ENCODE results near the gene MAP2K3.
"Not testable (repeated sequence)": the region's sequence is repeated elsewhere in the genome, so short reads cannot be mapped to it uniquely, and the experiment has no call there.

Gene MAP2K3

DNA sequence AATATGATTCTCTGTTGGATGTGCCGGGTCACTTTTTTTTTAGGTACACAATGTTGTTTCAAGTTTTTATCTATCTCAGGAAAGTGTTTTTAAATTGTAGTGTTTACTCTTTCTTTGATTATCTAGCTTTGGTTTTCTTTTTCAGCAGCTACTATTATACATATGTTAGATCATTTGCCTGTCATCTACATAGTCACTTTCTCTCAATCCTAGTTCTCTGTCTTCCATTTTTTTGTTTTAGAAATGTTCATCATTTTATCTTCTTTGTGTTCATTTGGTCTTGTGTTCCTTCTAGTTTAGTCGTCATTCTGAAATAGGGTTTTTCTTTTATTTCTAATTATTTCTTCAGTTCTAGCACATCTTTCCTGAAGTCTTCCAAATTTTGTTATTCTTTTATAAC is 44.3 kb downstream of the MAP2K3 start:
- DNase-seq (ENCODE audit: low spot score): not testable (repeated sequence)

DNA sequence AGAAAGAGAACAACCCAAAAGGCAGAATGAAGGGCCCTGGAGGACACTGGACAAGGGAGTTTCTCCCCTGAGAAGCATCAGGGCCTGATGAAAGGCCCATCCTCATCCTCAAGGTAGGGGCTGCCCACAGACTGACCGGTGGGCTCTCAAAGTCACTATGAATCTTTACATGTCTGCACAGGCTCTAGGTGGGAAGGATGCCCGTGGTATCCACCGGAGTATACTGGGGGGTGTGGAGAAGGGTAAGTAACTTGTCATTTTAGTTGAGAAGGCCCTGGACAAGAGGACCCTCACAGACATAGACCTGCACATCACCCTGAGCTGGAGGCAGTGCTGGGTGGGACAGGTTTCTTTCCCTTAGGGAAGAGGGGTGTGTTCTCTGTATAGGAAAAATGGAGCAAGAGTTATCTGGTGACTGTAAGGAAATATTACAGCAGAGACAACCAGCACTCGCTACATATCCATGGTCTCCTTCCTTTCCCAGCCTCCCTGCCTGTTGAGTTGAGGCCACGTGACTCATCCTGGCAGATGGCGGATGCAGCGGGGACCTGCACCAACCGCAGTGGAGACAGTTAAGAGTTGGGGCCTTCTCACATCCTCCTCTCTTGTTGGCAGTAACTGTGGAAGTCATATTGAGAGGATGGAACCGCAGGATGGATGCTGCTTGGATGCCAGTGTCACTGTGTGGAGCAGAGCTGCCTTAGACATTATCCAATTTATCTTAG is 46.1 kb downstream of the MAP2K3 start:
- DNase-seq (ENCODE audit: low spot score): no peak

DNA sequence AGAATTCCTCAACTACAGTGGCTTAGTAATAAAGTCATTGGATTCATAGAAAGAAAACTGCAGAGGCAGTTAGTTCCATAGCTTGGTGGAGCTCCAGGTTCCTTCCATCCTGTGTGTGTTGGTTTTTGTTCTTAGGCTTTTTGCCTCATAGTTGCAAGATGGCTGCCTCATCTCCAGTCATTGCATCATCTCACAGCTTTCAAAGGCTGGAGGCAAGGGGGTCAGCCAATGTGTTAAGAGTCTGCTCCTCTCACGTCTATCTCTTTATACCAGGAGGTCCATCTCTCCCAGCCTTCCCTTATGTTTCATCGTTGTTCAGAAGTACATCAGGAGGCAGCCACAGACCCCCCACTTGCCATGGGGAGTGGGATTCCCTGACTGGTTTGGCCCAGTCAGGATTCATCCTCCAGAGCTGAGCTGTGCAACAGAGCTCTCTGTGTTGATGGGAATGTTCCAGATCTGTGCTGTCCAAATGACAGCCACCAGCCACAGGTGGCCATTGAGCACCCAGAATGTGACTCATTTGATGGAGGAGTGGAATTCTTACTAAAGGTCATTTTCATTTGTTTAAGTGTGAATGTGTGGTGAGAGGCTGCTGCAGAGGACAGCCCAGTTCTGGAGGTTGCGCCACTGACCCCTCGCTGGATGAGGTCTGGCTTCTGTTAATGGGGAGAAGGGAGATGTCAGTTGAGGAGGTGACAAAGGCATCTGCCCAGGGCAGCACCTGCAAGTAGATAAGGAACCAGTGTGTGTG is 52.2 kb downstream of the MAP2K3 start:
- DNase-seq (ENCODE audit: low spot score): not testable (repeated sequence)

DNA sequence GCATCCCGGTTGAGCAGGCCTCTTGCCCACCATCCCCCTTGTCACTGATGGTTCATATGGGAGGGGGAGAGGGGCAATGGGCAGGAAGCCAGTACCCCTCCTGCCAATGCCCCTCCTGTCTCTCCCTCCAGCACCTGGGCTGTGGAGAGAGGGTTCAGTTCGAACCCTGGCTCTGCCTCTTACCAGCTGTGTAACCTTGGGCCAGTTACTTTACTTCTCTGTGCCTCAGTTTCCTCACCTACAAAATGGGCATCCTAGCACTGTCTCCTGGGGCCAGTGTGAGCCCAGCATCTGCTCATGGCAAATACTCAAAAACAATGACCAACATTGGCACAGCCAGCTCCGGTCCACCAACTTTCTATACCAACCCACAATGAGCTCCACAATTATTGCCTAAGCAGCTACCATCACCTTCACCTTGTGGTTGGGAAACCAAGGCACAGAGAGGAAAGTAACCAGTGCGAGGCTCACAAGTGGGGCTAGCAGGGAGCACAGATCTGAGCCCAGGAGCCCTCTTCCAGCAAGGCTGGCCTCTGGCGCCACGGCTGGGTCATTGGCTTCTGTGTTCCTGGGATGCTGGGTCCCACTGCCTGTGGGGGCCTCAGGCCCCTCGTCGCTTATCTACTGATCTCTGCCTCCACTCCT is 53.6 kb downstream of the MAP2K3 start:
- not testable (repeated sequence) for DNase-seq (ENCODE audit: low spot score)

DNA sequence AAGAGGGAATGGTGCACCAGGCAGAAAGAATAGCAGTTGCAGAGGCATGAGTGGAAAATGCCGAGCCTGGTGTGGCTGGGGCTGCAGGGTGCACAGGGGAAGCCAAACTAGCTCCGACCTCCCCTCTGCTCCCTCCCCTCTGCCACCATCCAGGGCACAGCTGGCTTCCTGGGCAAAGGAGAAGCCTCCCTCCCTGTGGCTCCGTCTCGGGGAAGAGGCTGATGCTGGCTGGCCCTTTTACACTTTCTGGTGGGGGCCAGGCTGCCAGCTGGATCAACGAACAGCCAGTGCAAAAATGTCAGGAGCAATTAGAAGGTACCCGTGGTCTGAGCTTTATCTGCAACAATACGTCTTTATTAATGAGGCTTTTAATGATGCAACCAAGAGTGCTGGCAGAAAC is 54.5 kb downstream of the MAP2K3 start:
- no peak for DNase-seq (ENCODE audit: low spot score)

DNA sequence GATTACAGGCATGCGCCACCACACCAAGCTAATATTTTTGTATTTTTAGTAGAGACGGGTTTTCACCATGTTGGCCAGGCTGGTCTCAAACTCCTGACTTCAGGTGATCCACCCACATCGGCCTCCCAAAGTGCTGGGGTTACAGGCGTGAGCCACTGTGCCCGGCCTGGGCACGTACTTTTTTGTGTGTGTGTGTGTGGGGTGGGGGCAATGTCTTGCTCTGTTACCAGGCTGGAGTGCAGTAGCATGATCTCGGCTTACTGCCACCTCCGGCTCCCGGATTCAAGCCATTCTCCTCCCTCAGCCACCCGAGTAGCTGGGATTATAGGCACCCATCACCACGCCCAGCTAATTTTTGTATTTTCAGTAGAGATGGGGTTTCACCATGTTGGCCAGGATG is 55.1 kb downstream of the MAP2K3 start:
- DNase-seq (ENCODE audit: low spot score): not testable (repeated sequence)

DNA sequence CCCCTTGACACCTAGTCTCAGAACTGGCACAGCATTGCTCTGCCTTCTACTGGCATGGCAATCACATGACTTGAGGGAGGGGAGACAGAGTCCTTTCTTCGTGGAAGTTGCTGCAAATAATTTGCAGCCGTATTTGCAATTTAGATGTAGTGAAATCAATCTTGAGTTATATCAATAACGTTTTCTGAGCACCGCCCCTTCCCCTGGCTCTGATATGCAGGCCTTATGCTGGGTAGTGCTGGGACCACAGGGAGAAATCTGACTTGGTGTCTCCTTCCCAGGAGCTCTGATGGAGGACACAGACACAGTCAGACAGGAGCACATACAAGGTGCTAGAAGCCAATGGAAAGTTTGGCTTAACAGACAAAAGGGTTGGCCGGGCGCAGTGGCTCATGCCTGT is 55.9 kb downstream of the MAP2K3 start:
- not testable (repeated sequence) for DNase-seq (ENCODE audit: low spot score)

DNA sequence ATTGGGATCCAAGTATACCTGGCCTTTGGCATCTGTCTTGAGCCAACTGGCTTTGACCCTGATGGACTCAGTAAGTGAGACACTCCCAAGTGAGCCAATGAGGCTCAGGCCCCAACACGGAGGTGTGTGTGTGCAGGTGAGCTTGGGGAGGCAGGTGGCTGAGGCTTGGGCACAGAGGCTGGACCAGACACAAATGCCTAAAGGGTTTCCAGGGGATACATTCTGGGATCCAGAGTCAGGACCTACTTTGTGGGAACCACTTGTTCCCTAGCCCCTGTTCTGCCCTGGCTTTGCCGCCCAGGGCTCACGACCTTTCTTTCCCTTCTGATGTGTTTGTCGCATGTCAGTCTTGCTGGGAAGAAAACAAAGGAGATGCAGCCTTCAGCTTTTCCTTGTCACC is 56.8 kb downstream of the MAP2K3 start:
- DNase-seq (ENCODE audit: low spot score): not testable (repeated sequence)

DNA sequence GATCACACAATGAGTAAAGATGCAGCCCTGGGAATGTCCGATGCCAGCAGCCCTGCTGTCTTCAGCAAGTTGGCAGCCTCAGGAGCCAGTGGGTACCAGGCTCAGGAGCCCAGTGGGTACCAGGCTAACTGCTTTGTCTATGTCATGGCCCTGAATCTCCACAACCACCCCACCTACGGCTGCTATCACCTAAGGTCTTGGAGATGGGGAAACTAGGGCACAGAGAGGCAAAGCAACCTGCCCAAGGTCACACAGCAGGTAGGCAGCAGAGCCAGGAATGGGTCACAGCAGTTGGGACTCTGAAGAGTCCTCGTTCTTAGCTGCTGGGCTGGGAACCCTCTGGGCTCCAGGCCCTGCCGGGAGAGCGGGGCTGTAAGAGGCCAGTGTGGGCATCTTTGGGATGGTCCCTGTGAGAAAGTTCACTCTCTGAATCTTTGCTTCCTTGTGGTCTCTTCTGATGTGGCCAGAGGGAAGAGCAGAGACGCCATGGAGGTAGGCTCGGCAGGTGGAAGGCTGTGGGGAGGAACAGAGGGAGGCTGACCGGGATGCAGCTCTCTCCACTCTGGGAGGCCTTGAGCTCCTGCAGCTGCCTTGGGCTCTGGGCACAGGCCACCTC is 57.5 kb downstream of the MAP2K3 start:
- not testable (repeated sequence) for DNase-seq (ENCODE audit: low spot score)

DNA sequence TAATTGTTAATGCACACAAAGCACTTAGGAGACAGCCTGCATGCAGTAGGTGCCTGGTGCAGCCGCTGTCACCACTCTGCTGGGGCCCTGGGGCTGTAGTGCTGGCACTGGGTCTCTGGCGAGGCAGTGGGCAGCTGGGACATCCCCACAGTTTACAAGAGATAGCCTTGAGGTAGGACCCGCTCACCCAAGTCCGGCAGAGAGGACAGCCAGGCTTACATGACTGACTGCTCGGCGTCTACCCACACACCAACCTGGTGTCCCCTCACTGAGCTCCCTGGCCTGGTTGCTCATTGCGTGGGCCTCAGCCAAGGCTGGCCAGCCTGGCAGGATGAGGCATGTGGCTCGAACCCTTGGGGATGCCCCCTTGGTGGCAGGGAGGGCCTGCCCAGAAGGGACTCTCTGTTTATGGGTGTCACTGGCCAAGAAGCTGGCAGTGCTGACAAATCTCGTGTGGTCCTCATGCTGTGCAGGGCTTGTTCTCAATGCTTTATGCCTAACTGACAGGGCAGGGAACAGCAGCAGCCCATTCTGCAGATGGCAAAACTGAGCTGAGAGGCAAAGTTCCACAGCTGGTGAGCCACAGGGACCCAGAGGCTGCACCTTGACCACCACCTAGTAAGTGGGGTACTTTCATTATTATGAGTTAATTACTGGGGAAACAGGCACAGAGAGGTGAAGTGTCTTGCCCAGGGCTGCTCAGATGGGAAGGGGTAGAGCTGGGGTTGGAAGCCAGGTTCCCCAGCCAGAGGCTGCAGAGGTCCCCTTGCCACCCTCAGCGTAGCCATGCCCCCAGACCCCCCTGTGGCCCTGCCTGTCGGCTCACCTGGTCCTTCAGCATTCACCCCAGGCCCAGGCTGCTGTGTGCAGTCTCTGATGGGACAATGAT is 58.8 kb downstream of the MAP2K3 start:
- not testable (repeated sequence) for DNase-seq (ENCODE audit: low spot score)

DNA sequence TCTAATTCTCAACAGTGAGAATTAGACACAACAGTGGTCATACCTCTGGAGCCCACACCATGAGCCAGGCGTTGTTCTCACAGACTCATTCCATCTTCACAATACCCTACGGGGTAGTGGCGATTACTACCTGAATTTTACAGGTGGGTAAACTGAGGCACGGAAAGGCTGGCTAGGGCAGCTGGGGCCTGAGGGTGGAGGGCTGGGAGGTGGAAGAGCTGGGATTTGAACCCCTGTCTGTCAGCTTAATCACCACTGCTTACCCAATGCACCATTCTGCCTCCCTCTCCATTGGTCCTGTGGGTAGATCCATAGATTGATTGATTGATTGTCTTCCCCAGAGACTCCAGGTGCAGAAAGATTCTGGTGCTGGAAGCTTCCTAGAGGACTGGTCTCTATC is 60.3 kb downstream of the MAP2K3 start:
- DNase-seq (ENCODE audit: low spot score): not testable (repeated sequence)

DNA sequence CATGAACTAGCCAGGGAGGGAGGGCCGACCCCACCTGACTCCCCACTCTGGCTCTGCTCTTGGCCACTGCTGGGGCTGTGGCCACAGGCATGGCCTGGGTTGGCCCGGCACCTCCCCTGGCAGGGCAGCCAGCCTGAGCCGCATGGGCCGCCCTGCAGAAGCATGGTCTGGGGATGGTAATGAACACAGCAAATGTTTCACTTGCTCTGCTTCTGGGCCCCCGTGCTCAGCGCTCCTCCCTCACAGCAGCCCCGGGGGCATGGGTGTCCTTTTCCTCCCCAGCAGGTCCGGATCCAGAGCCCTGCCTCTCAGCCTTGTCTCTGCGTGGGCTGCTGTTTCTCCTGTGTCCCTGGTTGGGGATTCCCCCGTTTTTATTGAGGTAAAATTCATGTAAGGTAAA is 60.7 kb downstream of the MAP2K3 start:
- no peak for DNase-seq (ENCODE audit: low spot score)

DNA sequence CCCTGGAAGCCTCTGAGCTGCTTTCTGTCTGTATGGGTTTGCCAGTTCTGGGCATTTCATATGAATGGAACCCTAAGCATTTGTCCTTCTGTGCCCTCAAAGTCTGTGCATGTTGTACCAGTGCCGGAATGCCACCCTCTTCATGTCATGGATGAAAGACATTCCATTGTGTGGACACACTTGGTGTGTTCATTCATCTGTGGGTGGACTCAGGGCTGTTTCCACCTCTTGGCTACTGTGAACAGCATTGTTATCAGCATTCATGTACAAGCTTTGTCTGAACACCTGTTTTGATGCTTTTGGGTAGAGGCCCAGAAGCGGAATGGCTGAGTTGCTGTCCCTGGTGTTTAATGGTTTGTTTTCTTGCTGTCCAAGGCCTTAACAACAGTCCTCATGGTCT is 61.6 kb downstream of the MAP2K3 start:
- DNase-seq (ENCODE audit: low spot score): not testable (repeated sequence)

DNA sequence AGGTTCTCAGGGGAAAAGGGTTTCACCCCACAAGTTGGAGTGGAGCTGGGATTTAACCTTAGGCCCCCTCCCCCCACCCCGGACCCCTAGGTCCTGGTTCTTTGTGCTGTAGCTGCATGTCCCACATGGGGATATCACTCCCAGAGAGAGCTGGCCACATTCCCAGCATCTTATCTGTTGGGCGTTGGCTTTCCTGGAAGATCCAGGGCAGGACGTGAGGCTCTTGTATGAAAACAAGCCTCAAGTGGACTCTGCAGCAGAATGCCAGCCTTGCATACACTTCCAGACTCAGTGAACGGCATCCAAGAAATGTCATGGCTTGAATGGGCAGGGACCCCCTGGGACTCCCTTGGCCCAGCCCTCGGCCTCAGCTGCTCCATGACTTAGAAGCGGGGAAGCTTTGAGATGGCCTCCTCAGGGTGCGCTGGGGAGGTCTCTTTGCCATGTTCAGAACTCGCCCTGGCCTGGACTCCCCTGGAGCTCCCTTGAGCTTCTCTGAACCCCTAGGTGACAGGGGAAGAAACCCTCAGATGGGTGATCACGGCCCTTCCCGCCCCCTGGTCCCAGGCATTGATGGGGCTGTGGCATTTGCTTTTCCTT is 62.2 kb downstream of the MAP2K3 start:
- DNase-seq (ENCODE audit: low spot score): not testable (repeated sequence)

DNA sequence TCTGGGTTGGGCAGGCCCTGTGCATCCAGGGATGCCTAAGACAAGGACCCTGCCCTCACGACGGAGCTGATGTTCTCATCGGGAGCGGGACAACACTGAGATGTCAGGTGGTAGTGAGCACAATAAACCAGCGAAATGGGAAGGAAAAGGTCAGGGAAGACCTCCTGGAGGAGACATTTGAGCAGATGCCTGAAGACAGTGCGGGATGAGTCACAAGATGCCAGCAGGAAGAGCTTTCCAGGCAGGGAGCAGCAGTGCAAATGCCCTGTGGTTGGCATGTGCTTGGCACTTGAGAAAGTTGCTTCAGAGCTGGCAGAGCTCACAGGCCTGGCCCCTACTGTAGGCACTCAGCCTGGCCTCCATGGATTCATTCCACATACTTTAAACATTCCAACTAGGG is 63.1 kb downstream of the MAP2K3 start:
- not testable (repeated sequence) for DNase-seq (ENCODE audit: low spot score)

DNA sequence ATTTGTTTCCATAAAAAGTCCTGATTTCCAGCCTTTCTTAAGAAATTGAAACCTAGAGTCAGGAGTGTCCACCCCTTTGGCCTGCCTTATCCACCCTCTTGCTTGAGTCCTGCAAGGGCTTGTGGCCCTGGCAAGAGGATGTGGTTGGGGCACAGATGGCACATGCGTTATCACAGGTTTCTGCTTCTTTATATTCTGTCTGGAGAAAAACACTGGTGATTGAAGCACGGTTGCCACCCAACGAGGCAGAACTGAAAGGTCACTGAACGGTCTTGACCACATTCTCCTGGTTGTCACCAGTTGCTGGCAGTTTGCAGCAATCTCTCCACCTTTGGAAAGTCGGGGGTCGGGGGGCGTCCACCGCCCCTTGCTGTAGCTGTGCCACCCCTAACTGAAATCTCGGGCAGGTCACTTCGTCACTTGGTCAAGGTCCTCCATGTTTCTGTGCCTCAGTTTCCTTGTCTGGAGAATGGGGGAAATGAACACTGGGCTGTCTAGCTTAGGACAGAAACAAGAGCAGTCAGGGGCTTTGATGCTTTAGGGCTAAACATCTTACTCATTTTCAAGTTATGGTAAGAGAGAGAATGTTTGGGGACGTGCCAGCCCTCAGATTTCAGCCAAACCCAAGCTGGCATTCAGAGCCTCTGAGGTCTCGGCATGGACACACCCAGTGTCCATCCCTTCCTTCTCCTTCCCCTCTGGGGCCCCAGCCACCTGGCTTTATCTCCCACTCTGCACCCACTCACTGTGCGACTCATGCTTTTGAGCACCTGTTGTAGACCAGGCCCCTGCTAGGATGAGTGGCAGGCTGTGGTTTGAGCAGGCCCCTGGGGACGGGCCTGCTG is 63.8 kb downstream of the MAP2K3 start:
- peak; percentile 20 for DNase-seq (ENCODE audit: low spot score)

DNA sequence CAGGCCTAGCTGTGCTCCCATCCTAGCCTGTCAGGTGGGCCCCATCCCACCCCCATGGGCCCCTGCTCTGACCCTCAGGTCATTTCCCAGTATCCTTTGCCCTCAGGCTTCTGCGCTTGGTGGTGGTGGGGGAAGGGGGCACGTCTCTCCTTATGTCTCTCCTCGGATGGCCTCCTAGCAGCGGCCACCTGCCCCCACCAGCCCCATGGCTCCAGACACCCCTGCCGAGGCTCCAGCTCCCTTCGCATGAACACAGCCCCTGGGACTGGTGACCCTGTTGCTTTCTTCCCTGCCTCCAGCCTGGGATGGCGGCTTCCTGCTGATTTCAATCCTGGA is 64.4 kb downstream of the MAP2K3 start:
- not testable (repeated sequence) for DNase-seq (ENCODE audit: low spot score)

DNA sequence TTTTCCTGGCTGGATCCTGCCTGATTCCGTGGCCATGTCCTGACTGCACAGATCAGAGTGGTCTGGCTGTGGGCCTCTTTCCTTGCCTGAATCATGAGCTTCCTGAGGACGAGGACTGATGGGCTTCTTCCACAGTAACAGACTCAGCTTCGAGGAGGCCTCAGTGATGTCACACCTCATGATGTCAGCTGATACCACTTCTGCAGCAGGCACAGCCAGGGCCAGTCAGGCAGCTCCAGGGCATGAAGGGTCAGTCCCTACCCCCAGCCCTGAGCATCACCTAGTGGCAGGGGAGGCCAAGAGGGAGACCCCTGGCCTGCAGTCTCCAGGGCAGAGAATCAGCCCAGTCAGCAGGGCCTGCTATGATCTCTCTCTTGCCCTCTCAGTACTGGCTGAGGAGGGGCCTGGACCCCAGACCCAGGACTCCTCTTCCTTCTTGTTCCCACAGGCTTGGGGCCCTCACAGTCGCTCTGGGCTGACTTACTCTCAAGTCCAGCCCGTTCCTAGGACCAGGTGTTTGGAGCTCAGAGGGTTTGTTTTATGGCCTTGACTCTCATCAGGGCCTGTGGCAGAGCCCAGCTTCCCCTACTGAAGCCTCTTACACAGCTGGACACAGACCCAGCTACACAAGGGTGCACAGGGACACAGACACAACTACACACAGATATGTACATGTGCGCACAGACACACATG is 65.0 kb downstream of the MAP2K3 start:
- not testable (repeated sequence) for DNase-seq (ENCODE audit: low spot score)

DNA sequence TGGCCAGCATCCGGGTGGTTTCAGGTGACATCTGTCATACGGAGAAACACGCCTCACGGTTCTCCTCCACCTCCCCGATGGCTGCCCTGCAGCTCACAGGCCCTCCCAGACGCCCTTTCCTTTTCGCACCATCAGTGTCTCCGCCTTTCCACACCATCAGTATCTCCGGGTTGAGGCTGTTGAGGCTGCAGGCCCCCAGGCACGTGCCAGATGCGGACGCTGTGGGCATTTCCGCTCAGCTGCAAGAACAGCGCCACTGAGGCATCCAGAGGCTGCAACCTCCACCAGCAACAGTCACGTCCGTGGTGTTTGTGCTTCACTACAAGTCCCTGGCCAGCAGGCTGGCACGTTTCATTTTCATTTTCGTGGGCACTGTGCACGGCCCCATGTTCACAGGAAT is 66.0 kb downstream of the MAP2K3 start:
- not testable (repeated sequence) for DNase-seq (ENCODE audit: low spot score)

All from NAMALWA (cell line).